ENCODE data around the gene CBX2.

DNA sequence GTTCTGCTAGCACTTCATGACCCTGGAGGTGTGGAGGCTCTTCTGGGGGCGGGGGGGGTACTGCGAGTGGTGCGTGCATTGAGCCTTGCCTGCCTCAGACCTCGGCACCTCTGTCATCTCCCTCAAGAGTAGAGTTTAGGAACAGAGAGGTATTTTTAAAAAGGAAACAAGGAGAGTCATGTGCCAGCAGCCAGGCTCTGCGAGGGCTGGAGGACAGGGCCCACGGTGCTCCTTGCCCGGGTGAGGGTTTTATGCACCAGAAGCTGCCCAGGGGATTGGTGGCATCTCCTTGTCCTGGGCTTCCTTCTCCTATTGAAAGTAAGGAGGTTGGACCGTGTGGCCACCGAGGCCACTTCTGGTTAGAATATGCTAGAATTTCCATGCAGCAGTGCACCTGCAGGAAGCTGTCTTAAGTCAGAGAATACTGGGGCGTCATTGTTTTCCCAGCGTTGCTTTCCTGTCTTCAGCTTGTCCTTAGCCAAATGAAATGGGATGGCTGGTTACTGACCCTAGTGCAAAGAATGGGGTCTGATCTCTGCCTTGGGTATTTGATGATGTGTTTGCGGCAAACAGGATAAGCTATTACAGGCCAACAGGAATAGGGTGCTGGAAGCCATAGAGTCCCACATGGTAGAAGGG is 3.2 kb downstream of the CBX2 start:
- TF ChIP-seq, protein P1, sequence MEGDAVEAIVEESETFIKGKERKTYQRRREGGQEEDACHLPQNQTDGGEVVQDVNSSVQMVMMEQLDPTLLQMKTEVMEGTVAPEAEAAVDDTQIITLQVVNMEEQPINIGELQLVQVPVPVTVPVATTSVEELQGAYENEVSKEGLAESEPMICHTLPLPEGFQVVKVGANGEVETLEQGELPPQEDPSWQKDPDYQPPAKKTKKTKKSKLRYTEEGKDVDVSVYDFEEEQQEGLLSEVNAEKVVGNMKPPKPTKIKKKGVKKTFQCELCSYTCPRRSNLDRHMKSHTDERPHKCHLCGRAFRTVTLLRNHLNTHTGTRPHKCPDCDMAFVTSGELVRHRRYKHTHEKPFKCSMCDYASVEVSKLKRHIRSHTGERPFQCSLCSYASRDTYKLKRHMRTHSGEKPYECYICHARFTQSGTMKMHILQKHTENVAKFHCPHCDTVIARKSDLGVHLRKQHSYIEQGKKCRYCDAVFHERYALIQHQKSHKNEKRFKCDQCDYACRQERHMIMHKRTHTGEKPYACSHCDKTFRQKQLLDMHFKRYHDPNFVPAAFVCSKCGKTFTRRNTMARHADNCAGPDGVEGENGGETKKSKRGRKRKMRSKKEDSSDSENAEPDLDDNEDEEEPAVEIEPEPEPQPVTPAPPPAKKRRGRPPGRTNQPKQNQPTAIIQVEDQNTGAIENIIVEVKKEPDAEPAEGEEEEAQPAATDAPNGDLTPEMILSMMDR (IDR thresholded peaks at IDR 0.05), result no peak
- no peak for TF ChIP-seq POLR2A (IDR thresholded peaks at IDR 0.05)
